ACC112 (cell line): ENCODE measurements around the gene GIT1.

Experiments
- H2AFZ ChIP-seq: fragments of 200-600 bp; sonication (generic); one replicate; pipeline ENCODE4 v1.6.0; 2017; ENCODE audit warnings: antibody characterized with exemption, low read length; ENCODE audit not compliant: unreplicated experiment
- H3K27ac ChIP-seq: fragments of 200-600 bp; sonication (generic); 2 replicates; pipeline ENCODE4 v1.5.1; 2014; ENCODE audit warnings: low read depth, mild to moderate bottlenecking, antibody characterized with exemption, low read length, moderate library complexity
- H3K27me3 ChIP-seq: fragments of 200-600 bp; sonication (generic); 2 replicates; pipeline ENCODE4 v1.6.1; 2014; ENCODE audit warnings: mild to moderate bottlenecking, antibody characterized with exemption, low read length, moderate library complexity, mixed read lengths; ENCODE audit not compliant: insufficient read depth
- H3K36me3 ChIP-seq: fragments of 200-600 bp; sonication (generic); 2 replicates; pipeline ENCODE4 v1.6.1; 2016; ENCODE audit warnings: mild to moderate bottlenecking, antibody characterized with exemption, low read length, moderate library complexity, mixed read lengths; ENCODE audit not compliant: insufficient read depth
- H3K4me1 ChIP-seq: fragments of 200-600 bp; sonication (generic); one replicate; pipeline ENCODE4 v1.6.1; 2016; ENCODE audit warnings: low read length, mixed read lengths; ENCODE audit not compliant: insufficient read depth, unreplicated experiment, control insufficient read depth
- H3K4me3 ChIP-seq: fragments of 200-600 bp; sonication (generic); 2 replicates; pipeline ENCODE4 v1.5.1; 2014; ENCODE audit warnings: mild to moderate bottlenecking, low read depth, low read length
- H3K79me2 ChIP-seq: fragments of 200-600 bp; sonication (generic); one replicate; pipeline ENCODE4 v1.6.0; 2016; ENCODE audit warnings: low read length; ENCODE audit not compliant: control insufficient read depth, unreplicated experiment, insufficient read depth

Gene GIT1

GRCh38 chr17:29583324-29584248, 5.9 kb downstream of the GIT1 start:
- Histone ChIP-seq H3K4me3 (no peak overlapping the region), H3K27me3 (no peaks in the 10 kb centered on the region), H3K79me2 (peaks cover 47% of the 10 kb centered on the region), H3K4me1 (peaks cover 29% of the 10 kb centered on the region), H3K36me3 (peaks cover 8% of the 10 kb centered on the region; the same call in 1 of the 2 replicates), H3K27ac (no peak overlapping the region), H2AFZ (no peak overlapping the region)

GRCh38 chr17:29582772-29583171, 6.7 kb downstream of the GIT1 start:
- peaks cover 26% of the 10 kb centered on the region for H3K4me1 ChIP-seq
- peaks cover 38% of the 10 kb centered on the region for H3K79me2 ChIP-seq
- no peak overlapping the region for H2AFZ ChIP-seq
- no peak overlapping the region for H3K4me3 ChIP-seq
- no peaks in the 10 kb centered on the region for H3K27me3 ChIP-seq
- peaks cover 8% of the 10 kb centered on the region; the same call in 1 of the 2 replicates for H3K36me3 ChIP-seq
- no peak overlapping the region for H3K27ac ChIP-seq

GRCh38 chr17:29582254-29582765, 7.1 kb downstream of the GIT1 start:
- Histone ChIP-seq H3K36me3 (peaks cover 8% of the 10 kb centered on the region; the same call in 1 of the 2 replicates), H3K79me2 (peaks cover 34% of the 10 kb centered on the region), H3K27me3 (no peaks in the 10 kb centered on the region), H2AFZ (no peak overlapping the region), H3K4me1 (peaks cover 26% of the 10 kb centered on the region), H3K4me3 (no peak overlapping the region), H3K27ac (no peak overlapping the region)

- H3K36me3 ChIP-seq: peaks cover 8% of the 10 kb centered on the region; the same call in 1 of the 2 replicates
- peaks cover 20% of the 10 kb centered on the region for H3K4me1 ChIP-seq
- no peak overlapping the region for H3K4me3 ChIP-seq
- no peaks in the 10 kb centered on the region for H3K27me3 ChIP-seq
- H3K27ac ChIP-seq: no peak overlapping the region
- H3K79me2 ChIP-seq: peaks cover 28% of the 10 kb centered on the region
- H2AFZ ChIP-seq: no peak overlapping the region
These were observed 7.7 kb downstream of the GIT1 start for GRCh38 chr17:29581583-29582253.

GRCh38 chr17:29579866-29580771, 9.3 kb downstream of the GIT1 start:
- H3K27ac ChIP-seq: no peak overlapping the region
- peaks cover 8% of the 10 kb centered on the region; the same call in 1 of the 2 replicates for H3K36me3 ChIP-seq
- H3K79me2 ChIP-seq: peaks cover 12% of the 10 kb centered on the region
- no peaks in the 10 kb centered on the region for H3K27me3 ChIP-seq
- no peak overlapping the region for H3K4me3 ChIP-seq
- peaks cover 14% of the 10 kb centered on the region for H3K4me1 ChIP-seq
- no peak overlapping the region for H2AFZ ChIP-seq

- H3K4me3 ChIP-seq: no peak overlapping the region
- H3K79me2 ChIP-seq: peaks cover 5% of the 10 kb centered on the region
- H3K4me1 ChIP-seq: peaks cover 5% of the 10 kb centered on the region
- no peak overlapping the region for H2AFZ ChIP-seq
- H3K27ac ChIP-seq: no peak overlapping the region
- H3K27me3 ChIP-seq: no peaks in the 10 kb centered on the region
- H3K36me3 ChIP-seq: peaks cover 8% of the 10 kb centered on the region; the same call in 1 of the 2 replicates
These were observed 10.6 kb downstream of the GIT1 start for GRCh38 chr17:29578626-29579485.

- Histone ChIP-seq H3K4me3 (no peak overlapping the region), H3K4me1 (peaks cover 5% of the 10 kb centered on the region), H3K27ac (no peak overlapping the region), H2AFZ (no peak overlapping the region), H3K79me2 (peaks cover 3% of the 10 kb centered on the region), H3K36me3 (peaks cover 7% of the 10 kb centered on the region; the same call in 1 of the 2 replicates), H3K27me3 (no peaks in the 10 kb centered on the region)
These were observed 11.8 kb downstream of the GIT1 start for GRCh38 chr17:29577385-29578211.

- Histone ChIP-seq H3K27me3 (no peaks in the 10 kb centered on the region), H3K36me3 (peaks cover under 1% of the 10 kb centered on the region; the same call in 1 of the 2 replicates), H3K79me2 (peaks cover under 1% of the 10 kb centered on the region), H3K4me1 (peaks cover 9% of the 10 kb centered on the region), H3K27ac (no peak overlapping the region), H3K4me3 (no peak overlapping the region), H2AFZ (no peak overlapping the region)
These were observed 12.5 kb downstream of the GIT1 start for GRCh38 chr17:29577001-29577370.
